Measurements from ENCODE around the gene MATN4.

DNA sequence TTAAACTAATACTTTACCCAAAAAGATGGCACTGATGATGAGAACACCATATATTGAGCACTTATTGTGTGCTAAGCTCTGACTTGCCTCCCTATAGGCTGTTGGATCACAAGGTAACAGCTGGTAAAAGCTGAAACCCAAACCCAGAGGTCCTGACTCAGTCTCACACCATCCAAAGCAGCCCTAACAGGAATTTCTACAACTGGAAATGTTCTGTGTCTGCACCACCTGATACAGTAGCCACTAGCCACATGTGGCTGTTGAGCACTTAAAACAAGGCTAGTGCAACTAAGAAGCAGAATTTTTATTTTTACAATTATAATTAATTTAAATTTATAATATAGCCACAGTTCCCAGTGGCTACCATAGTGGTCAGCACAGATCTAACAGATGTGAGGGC lies 15.6 kb upstream of the MATN4 start:
- TF ChIP-seq MXI1 (conservative IDR thresholded peaks at IDR 0.05; ENCODE audit: poor library complexity, severe bottlenecking) (no peak), POLR2AphosphoS5 (IDR thresholded peaks at IDR 0.05) (no peak), EZH2 (IDR thresholded peaks at IDR 0.05; ENCODE audit: borderline replicate concordance, insufficient read depth, low read length, poor library complexity, severe bottlenecking) (no peak), TAF1 (IDR thresholded peaks at IDR 0.05; ENCODE audit: low read depth) (no peak), EP300 (conservative IDR thresholded peaks at IDR 0.05; ENCODE audit: poor library complexity, severe bottlenecking) (no peak), RAD21 (conservative IDR thresholded peaks at IDR 0.05) (no peak), SMC3 (conservative IDR thresholded peaks at IDR 0.05; ENCODE audit: poor library complexity) (no peak)
- TF ChIP-seq, protein P1, sequence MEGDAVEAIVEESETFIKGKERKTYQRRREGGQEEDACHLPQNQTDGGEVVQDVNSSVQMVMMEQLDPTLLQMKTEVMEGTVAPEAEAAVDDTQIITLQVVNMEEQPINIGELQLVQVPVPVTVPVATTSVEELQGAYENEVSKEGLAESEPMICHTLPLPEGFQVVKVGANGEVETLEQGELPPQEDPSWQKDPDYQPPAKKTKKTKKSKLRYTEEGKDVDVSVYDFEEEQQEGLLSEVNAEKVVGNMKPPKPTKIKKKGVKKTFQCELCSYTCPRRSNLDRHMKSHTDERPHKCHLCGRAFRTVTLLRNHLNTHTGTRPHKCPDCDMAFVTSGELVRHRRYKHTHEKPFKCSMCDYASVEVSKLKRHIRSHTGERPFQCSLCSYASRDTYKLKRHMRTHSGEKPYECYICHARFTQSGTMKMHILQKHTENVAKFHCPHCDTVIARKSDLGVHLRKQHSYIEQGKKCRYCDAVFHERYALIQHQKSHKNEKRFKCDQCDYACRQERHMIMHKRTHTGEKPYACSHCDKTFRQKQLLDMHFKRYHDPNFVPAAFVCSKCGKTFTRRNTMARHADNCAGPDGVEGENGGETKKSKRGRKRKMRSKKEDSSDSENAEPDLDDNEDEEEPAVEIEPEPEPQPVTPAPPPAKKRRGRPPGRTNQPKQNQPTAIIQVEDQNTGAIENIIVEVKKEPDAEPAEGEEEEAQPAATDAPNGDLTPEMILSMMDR (IDR thresholded peaks at IDR 0.05; ENCODE audit: poor library complexity, severe bottlenecking): no peak
- TF ChIP-seq, protein P2, sequence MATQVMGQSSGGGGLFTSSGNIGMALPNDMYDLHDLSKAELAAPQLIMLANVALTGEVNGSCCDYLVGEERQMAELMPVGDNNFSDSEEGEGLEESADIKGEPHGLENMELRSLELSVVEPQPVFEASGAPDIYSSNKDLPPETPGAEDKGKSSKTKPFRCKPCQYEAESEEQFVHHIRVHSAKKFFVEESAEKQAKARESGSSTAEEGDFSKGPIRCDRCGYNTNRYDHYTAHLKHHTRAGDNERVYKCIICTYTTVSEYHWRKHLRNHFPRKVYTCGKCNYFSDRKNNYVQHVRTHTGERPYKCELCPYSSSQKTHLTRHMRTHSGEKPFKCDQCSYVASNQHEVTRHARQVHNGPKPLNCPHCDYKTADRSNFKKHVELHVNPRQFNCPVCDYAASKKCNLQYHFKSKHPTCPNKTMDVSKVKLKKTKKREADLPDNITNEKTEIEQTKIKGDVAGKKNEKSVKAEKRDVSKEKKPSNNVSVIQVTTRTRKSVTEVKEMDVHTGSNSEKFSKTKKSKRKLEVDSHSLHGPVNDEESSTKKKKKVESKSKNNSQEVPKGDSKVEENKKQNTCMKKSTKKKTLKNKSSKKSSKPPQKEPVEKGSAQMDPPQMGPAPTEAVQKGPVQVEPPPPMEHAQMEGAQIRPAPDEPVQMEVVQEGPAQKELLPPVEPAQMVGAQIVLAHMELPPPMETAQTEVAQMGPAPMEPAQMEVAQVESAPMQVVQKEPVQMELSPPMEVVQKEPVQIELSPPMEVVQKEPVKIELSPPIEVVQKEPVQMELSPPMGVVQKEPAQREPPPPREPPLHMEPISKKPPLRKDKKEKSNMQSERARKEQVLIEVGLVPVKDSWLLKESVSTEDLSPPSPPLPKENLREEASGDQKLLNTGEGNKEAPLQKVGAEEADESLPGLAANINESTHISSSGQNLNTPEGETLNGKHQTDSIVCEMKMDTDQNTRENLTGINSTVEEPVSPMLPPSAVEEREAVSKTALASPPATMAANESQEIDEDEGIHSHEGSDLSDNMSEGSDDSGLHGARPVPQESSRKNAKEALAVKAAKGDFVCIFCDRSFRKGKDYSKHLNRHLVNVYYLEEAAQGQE (IDR thresholded peaks at IDR 0.05; ENCODE audit: borderline replicate concordance): no peak
